Activated CD8-positive, alpha-beta T cell treated with anti-CD3 and anti-CD28 coated beads for 36 hours (primary cell): ENCODE measurements around the gene KRTAP2-4. TPM values are rescaled to one million over a fixed set of nuclear protein-coding genes. Genes with fewer than 3 reads are reported as not detected.

Experiments
- ATAC-seq: fragments of 200-7000 bp; cut with Tn5 transposase; one replicate; pipeline ENCODE4 v1.10.0; 2021; ENCODE audit warnings: mild to moderate bottlenecking, moderate library complexity
- CTCF ChIA-PET: fragments of 350-600 bp; sonication (Branson Sonifier 250); formaldehyde crosslinking; loops from one replicate; lab custom pipeline; 2021; ENCODE audit warnings: antibody characterized with exemption; lab: Charles Lee
- POLR2A ChIA-PET: fragments of 350-600 bp; sonication (Branson Sonifier 250); formaldehyde crosslinking; loops from one replicate; lab custom pipeline; 2021; ENCODE audit warnings: antibody characterized with exemption; lab: Charles Lee
- DNase-seq: peaks from one replicate; pipeline ENCODE4 v3.0.0-alpha.2; 2020
- H3K27ac Mint-ChIP-seq: one replicate; pipeline ENCODE4 v1.8.0; 2021; ENCODE audit warnings: mild to moderate bottlenecking, mixed read lengths
- H3K27me3 Mint-ChIP-seq: one replicate; pipeline ENCODE4 v1.8.0; 2021; ENCODE audit warnings: mixed read lengths
- H3K36me3 Mint-ChIP-seq: one replicate; pipeline ENCODE4 v1.8.0; 2021; ENCODE audit warnings: low read depth, mixed read lengths
- H3K4me1 Mint-ChIP-seq: one replicate; pipeline ENCODE4 v1.8.0; 2021; ENCODE audit warnings: low read depth, mixed read lengths
- H3K4me3 Mint-ChIP-seq: one replicate; pipeline ENCODE4 v1.8.0; 2021; ENCODE audit warnings: mild to moderate bottlenecking, moderate library complexity, mixed read lengths
- H3K9me3 Mint-ChIP-seq: one replicate; pipeline ENCODE4 v1.8.0; 2021; ENCODE audit warnings: mixed read lengths
- CTCF ChIP-seq: fragments of 200-600 bp; IDR thresholded peaks from one replicate; pipeline ENCODE4 v1.8.0; 2022; ENCODE audit warnings: antibody characterized with exemption, mild to moderate bottlenecking
- intact Hi-C: fragments of 100-400 bp; cut with micrococcal nuclease; formaldehyde crosslinking; loops from one replicate; pipeline ENCODE4 v1.10.0; 2022
- total RNA-seq, 2 experiments: library from RNA; stranded (reverse); gene quantifications; one replicate each; pipeline ENCODE4 v1.2.3, GENCODE V29; 2021

KRTAP2-4 gene
- total RNA-seq, 2 experiments from 2014 or later: not detected

- H3K4me3 Mint-ChIP-seq: no peak overlapping the region
- DNase-seq (no peak), ATAC-seq (no peak)
- CTCF ChIA-PET: interaction anchor here (1.2 kb wide), 1 partner anchor 302 kb away, joined by 4 read pairs; no protein-coding TSS in a partner anchor
- POLR2A ChIA-PET: no interaction called here
- no peaks in the 10 kb centered on the region for H3K9me3 Mint-ChIP-seq
- no peaks in the 10 kb centered on the region for H3K36me3 Mint-ChIP-seq
- no peaks in the 10 kb centered on the region for H3K27me3 Mint-ChIP-seq
- H3K27ac Mint-ChIP-seq: no peak overlapping the region
- intact Hi-C loops: no loop called here
- H3K4me1 Mint-ChIP-seq: no peaks in the 10 kb centered on the region
- no peak for TF ChIP-seq CTCF
These were observed 45.3 kb downstream of the KRTAP2-4 start for GRCh38 chr17:41020336-41020735.

- H3K36me3 Mint-ChIP-seq: no peaks in the 10 kb centered on the region
These were observed 46.3 kb downstream of the KRTAP2-4 start for GRCh38 chr17:41019415-41019814.

GRCh38 chr17:41018541-41018940 lies 47.1 kb downstream of the KRTAP2-4 start:
- POLR2A ChIA-PET: no interaction called here
- no peak for DNase-seq
- no peaks in the 10 kb centered on the region for H3K4me1 Mint-ChIP-seq
- CTCF ChIA-PET: no interaction called here
- no peak for TF ChIP-seq CTCF
- H3K36me3 Mint-ChIP-seq: no peaks in the 10 kb centered on the region
- H3K27ac Mint-ChIP-seq: no peak overlapping the region
- no peak overlapping the region for H3K4me3 Mint-ChIP-seq
- intact Hi-C loops: no loop called here
- H3K27me3 Mint-ChIP-seq: no peaks in the 10 kb centered on the region
- no peak for ATAC-seq
- no peaks in the 10 kb centered on the region for H3K9me3 Mint-ChIP-seq

More at GRCh38 chr17:41019415-41019814, 46.3 kb downstream of the KRTAP2-4 start:
- Mint-ChIP-seq H3K4me3 (no peak overlapping the region), H3K27me3 (no peaks in the 10 kb centered on the region), H3K27ac (no peak overlapping the region), H3K4me1 (no peaks in the 10 kb centered on the region), H3K9me3 (no peaks in the 10 kb centered on the region)
- POLR2A ChIA-PET: interaction anchor here (0.6 to 1.0 kb wide), 2 partner anchors 41 to 57 kb away, joined by 3 read pairs; partner anchors contain the start of gene KRTAP2-3
- intact Hi-C loops: no loop called here
- TF ChIP-seq CTCF: no peak
- ATAC-seq (no peak), DNase-seq (no peak)
- CTCF ChIA-PET: no interaction called here

GRCh38 chr17:41016578-41017215 lies 49.0 kb downstream of the KRTAP2-4 start:
- Mint-ChIP-seq H3K36me3 (no peaks in the 10 kb centered on the region), H3K4me3 (no peak overlapping the region), H3K4me1 (no peaks in the 10 kb centered on the region), H3K27ac (no peak overlapping the region), H3K27me3 (no peaks in the 10 kb centered on the region), H3K9me3 (no peaks in the 10 kb centered on the region)
- ATAC-seq: no peak
- TF ChIP-seq CTCF: no peak
- DNase-seq: no peak
- intact Hi-C loops: no loop called here
- POLR2A ChIA-PET: no interaction called here
- CTCF ChIA-PET: no interaction called here

- CTCF ChIA-PET: no interaction called here
- no peak overlapping the region for H3K4me3 Mint-ChIP-seq
- H3K9me3 Mint-ChIP-seq: no peaks in the 10 kb centered on the region
- POLR2A ChIA-PET: interaction anchor here (0.6 to 0.8 kb wide), 2 partner anchors 11 to 23 kb away, joined by 3 read pairs; no protein-coding TSS in a partner anchor
- intact Hi-C loops: no loop called here
- TF ChIP-seq CTCF: no peak
- no peak overlapping the region for H3K27ac Mint-ChIP-seq
- no peaks in the 10 kb centered on the region for H3K36me3 Mint-ChIP-seq
- DNase-seq (no peak), ATAC-seq (no peak)
- H3K27me3 Mint-ChIP-seq: no peaks in the 10 kb centered on the region
- H3K4me1 Mint-ChIP-seq: no peaks in the 10 kb centered on the region
These were observed 50.2 kb downstream of the KRTAP2-4 start for GRCh38 chr17:41015454-41015853.

Other genes with a start within 250 kb of the KRTAP2-4 start
- 10 to 100 TPM; 26.9 to 31.3 TPM for gene KRT10, start 243.3 kb downstream of the KRTAP2-4 start, total RNA-seq
- gene KRT12, start 198.7 kb downstream of the KRTAP2-4 start, total RNA-seq: not detected
- not detected for gene KRT20, start 180.6 kb downstream of the KRTAP2-4 start, total RNA-seq
- not detected for gene KRT23, start 128.2 kb downstream of the KRTAP2-4 start, total RNA-seq
- not detected for gene KRT39, start 98.9 kb downstream of the KRTAP2-4 start, total RNA-seq
- gene KRT40, start 81.6 kb downstream of the KRTAP2-4 start, total RNA-seq: not detected
- gene KRTAP3-3, start 71.7 kb downstream of the KRTAP2-4 start, total RNA-seq: not detected
- not detected for gene KRTAP3-2, start 66.0 kb downstream of the KRTAP2-4 start, total RNA-seq
- not detected for gene KRTAP3-1, start 56.8 kb downstream of the KRTAP2-4 start, total RNA-seq
- gene KRTAP1-5, start 38.7 kb downstream of the KRTAP2-4 start, total RNA-seq: not detected
- not detected for gene KRTAP1-4, start 35.7 kb downstream of the KRTAP2-4 start, total RNA-seq
- gene KRTAP1-3, start 31.0 kb downstream of the KRTAP2-4 start, total RNA-seq: not detected
- not detected for gene KRTAP1-1, start 24.4 kb downstream of the KRTAP2-4 start, total RNA-seq
- gene KRTAP2-1, start 18.6 kb downstream of the KRTAP2-4 start, total RNA-seq: not detected
- gene KRTAP2-2, start 10.6 kb downstream of the KRTAP2-4 start, total RNA-seq: not detected
- gene KRTAP2-3, start 5.8 kb downstream of the KRTAP2-4 start, total RNA-seq: not detected
- not detected for gene KRTAP4-7, start 18.3 kb upstream of the KRTAP2-4 start, total RNA-seq
- not detected for gene KRTAP4-8, start 32.3 kb upstream of the KRTAP2-4 start, total RNA-seq
- gene KRTAP4-16, start 36.3 kb upstream of the KRTAP2-4 start, total RNA-seq: not detected
- not detected for gene KRTAP4-9, start 39.5 kb upstream of the KRTAP2-4 start, total RNA-seq
- gene KRTAP4-11, start 52.5 kb upstream of the KRTAP2-4 start, total RNA-seq: not detected
- gene KRTAP4-12, start 58.3 kb upstream of the KRTAP2-4 start, total RNA-seq: not detected
- gene KRTAP4-6, start 74.7 kb upstream of the KRTAP2-4 start, total RNA-seq: not detected
- not detected for gene KRTAP4-5, start 83.9 kb upstream of the KRTAP2-4 start, total RNA-seq
- not detected for gene KRTAP4-4, start 94.9 kb upstream of the KRTAP2-4 start, total RNA-seq
- gene KRTAP4-3, start 102.3 kb upstream of the KRTAP2-4 start, total RNA-seq: not detected
- not detected for gene KRTAP4-2, start 112.3 kb upstream of the KRTAP2-4 start, total RNA-seq
- not detected for gene KRTAP4-1, start 119.0 kb upstream of the KRTAP2-4 start, total RNA-seq
- not detected for gene KRTAP9-1, start 124.0 kb upstream of the KRTAP2-4 start, total RNA-seq
- gene KRTAP9-2, start 160.8 kb upstream of the KRTAP2-4 start, total RNA-seq: not detected
- not detected for gene KRTAP9-3, start 166.6 kb upstream of the KRTAP2-4 start, total RNA-seq
- not detected for gene KRTAP9-8, start 172.1 kb upstream of the KRTAP2-4 start, total RNA-seq
- not detected for gene KRTAP9-4, start 183.8 kb upstream of the KRTAP2-4 start, total RNA-seq
- not detected for gene KRTAP9-9, start 189.5 kb upstream of the KRTAP2-4 start, total RNA-seq
- not detected for gene KRTAP9-6, start 199.5 kb upstream of the KRTAP2-4 start, total RNA-seq
- gene KRTAP9-7, start 209.8 kb upstream of the KRTAP2-4 start, total RNA-seq: not detected
- not detected for gene KRTAP29-1, start 237.0 kb upstream of the KRTAP2-4 start, total RNA-seq
- gene KRTAP16-1, start 243.4 kb upstream of the KRTAP2-4 start, total RNA-seq: not detected
- not detected for gene KRTAP17-1, start 249.8 kb upstream of the KRTAP2-4 start, total RNA-seq